Vagina (tissue), 2 donors: ENCODE measurements around the gene NTN3.

ENCODE experiments used
- POLR2AphosphoS5 ChIP-seq, 2 donors: sonication (generic); formaldehyde crosslinking; IDR thresholded peaks; one replicate each; pipeline ENCODE4 v1.9.0; 2017; ENCODE audit warnings: antibody characterized with exemption in 2 of 2, mild to moderate bottlenecking in 2 of 2, low read depth in 1 of 2; ENCODE audit not compliant: insufficient read depth in 1 of 2
- TF ChIP-seq, protein P1 (sequence below), 3 experiments: fragments of 450-650 bp in 2 of 3; fragments of 200-600 bp in 1 of 3; sonication (generic) in 1 of 3; IDR thresholded peaks; one replicate each; pipeline ENCODE4 v1.5.1; 2017 to 2019; ENCODE audit warnings: antibody characterized with exemption in 3 of 3, mild to moderate bottlenecking in 2 of 3, moderate library complexity in 2 of 3

GRCh38 chr16:2471653-2472487 lies 773 bp downstream of the NTN3 start:
- TF ChIP-seq, protein P1, sequence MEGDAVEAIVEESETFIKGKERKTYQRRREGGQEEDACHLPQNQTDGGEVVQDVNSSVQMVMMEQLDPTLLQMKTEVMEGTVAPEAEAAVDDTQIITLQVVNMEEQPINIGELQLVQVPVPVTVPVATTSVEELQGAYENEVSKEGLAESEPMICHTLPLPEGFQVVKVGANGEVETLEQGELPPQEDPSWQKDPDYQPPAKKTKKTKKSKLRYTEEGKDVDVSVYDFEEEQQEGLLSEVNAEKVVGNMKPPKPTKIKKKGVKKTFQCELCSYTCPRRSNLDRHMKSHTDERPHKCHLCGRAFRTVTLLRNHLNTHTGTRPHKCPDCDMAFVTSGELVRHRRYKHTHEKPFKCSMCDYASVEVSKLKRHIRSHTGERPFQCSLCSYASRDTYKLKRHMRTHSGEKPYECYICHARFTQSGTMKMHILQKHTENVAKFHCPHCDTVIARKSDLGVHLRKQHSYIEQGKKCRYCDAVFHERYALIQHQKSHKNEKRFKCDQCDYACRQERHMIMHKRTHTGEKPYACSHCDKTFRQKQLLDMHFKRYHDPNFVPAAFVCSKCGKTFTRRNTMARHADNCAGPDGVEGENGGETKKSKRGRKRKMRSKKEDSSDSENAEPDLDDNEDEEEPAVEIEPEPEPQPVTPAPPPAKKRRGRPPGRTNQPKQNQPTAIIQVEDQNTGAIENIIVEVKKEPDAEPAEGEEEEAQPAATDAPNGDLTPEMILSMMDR (IDR thresholded peaks at IDR 0.05) = no peak
- no peak for TF ChIP-seq POLR2AphosphoS5 (IDR thresholded peaks at IDR 0.05; ENCODE audit: insufficient read depth in 1 of 2, low read depth in 1 of 2)
